Liver (tissue), 5 donors: ENCODE data around the gene C6orf58. TPM values are rescaled to one million over a fixed set of nuclear protein-coding genes. Genes with fewer than 3 reads are reported as not detected.

Source experiments
- EGR1 ChIP-seq, 2 donors: IDR thresholded peaks; 2 replicates each; pipeline ENCODE4 v1.6.1; 2016 to 2018; ENCODE audit warnings: antibody characterized with exemption in 2 of 2, low read depth in 2 of 2
- FOXA2 ChIP-seq: IDR thresholded peaks from 2 replicates; pipeline ENCODE4 v1.6.1; 2016; ENCODE audit warnings: antibody characterized with exemption
- GABPA ChIP-seq, 2 donors: IDR thresholded peaks in 1 of 2; conservative IDR thresholded peaks in 1 of 2; 2 replicates each; pipeline ENCODE4 v1.6.1; 2016; ENCODE audit warnings: antibody characterized with exemption in 2 of 2, mild to moderate bottlenecking in 1 of 2, moderate library complexity in 1 of 2
- MAX ChIP-seq: IDR thresholded peaks from 2 replicates; pipeline ENCODE4 v1.6.1; 2016; ENCODE audit warnings: antibody characterized with exemption
- RXRA ChIP-seq, 2 donors: IDR thresholded peaks; 2 replicates each; pipeline ENCODE4 v1.6.1; 2017 to 2018; ENCODE audit warnings: antibody characterized with exemption in 2 of 2, mild to moderate bottlenecking in 1 of 2
- ZBTB33 ChIP-seq: IDR thresholded peaks from 2 replicates; pipeline ENCODE4 v1.6.1; 2016; ENCODE audit warnings: antibody characterized with exemption
- polyA plus RNA-seq, 2 donors: library from polyadenylated mRNA; stranded (reverse) in 1 of 2; unstranded in 1 of 2; fragments of 200-250 nt in 1 of 2; fragments of >200 nt in 1 of 2; fragmentation: Nextera tagmentation in 1 of 2; extraction: Ambion mirVana in 1 of 2; gene quantifications; one replicate each; pipeline versions ENCODE4 v1.2.1 to v1.2.3, GENCODE V29; 2013 to 2015
- total RNA-seq, 2 donors: library from RNA; depleted of rRNA; stranded (reverse); fragments of >200 nt; gene quantifications; one replicate each; pipeline ENCODE4 v1.2.3, GENCODE V29; 2014
- donor health status: healthy.
- donor health status: healthy.
- donor health status: healthy.

The C6orf58 gene
- total and polyA plus RNA-seq, 4 donors: 0.08 to 0.09 TPM; not detected in 2

- TF ChIP-seq MAX: no peak
- TF ChIP-seq FOXA2: no peak
- no peak for TF ChIP-seq EGR1 (IDR thresholded peaks at IDR 0.05; ENCODE audit: low read depth in 2 of 2)
- TF ChIP-seq ZBTB33: no peak
- TF ChIP-seq RXRA (IDR thresholded peaks at IDR 0.05): no peak
- TF ChIP-seq GABPA (IDR thresholded peaks at IDR 0.05 in 1 of 2, conservative IDR thresholded peaks at IDR 0.05 in 1 of 2): no peak
Observed at GRCh38 chr6:127637830-127638409, 60.9 kb downstream of the C6orf58 start (continued).

Other genes starting within 250 kb of the C6orf58 start
- 10 to 100 TPM; 28.8 to 66.2 TPM for gene ECHDC1, start 233.6 kb upstream of the C6orf58 start, total RNA-seq
- gene ECHDC1, start 233.6 kb upstream of the C6orf58 start, polyA plus RNA-seq: 10 to 100 TPM; 50.4 to 51.3 TPM
- under 1 TPM in 1 of 2 donors, not detected in 1; 0.28 TPM for gene KIAA0408, start 117.8 kb upstream of the C6orf58 start, total RNA-seq
- under 1 TPM in 1 of 2 donors, not detected in 1; 0.07 TPM for gene KIAA0408, start 117.8 kb upstream of the C6orf58 start, polyA plus RNA-seq